Measurements from ENCODE around the gene PCYT1A. TPM values are rescaled to one million over a fixed set of nuclear protein-coding genes. Genes with fewer than 3 reads are reported as not detected.

PCYT1A gene
- total and polyA plus RNA-seq, 12 donors = 20.8 to 111 (median 73.9) TPM

- TF ChIP-seq POLR2A (IDR thresholded peaks at IDR 0.05) (no peak), CTCF (IDR thresholded peaks at IDR 0.05) (no peak)
- WGBS, 4 donors = 46 to 65% (median 52%) methylated on average over 5 of the region's 5 CpGs
- peaks cover 7 to 16% of the 10 kb centered on the region in 2 donors for H3K4me1 ChIP-seq (replicated peaks in 1 of 2)
- H3K36me3 ChIP-seq (replicated peaks in 1 of 2) = peaks cover 0 to 6% of the 10 kb centered on the region in 2 donors
- intact Hi-C loops (cut with DNase I) = no loop called here
- no peaks in the 10 kb centered on the region for H3K27me3 ChIP-seq
- no peak overlapping the region for H3K4me3 ChIP-seq
- DNase-seq = peak in 3 of 7 donors; percentile 40 to 51 (median 49)
- no peak overlapping the region for H3K27ac ChIP-seq
- no peaks in the 10 kb centered on the region for H3K9me3 ChIP-seq (replicated peaks in 1 of 3)
These were observed 12.9 kb downstream of the PCYT1A start for GRCh38 chr3:196274585-196274984.

- TF ChIP-seq CTCF (IDR thresholded peaks at IDR 0.05) (no peak), POLR2A (IDR thresholded peaks at IDR 0.05) (no peak)
- Histone ChIP-seq H3K27me3 (no peaks in the 10 kb centered on the region), H3K36me3 (replicated peaks in 1 of 2) (peaks cover 0 to 14% of the 10 kb centered on the region in 2 donors), H3K9me3 (replicated peaks in 1 of 3) (no peaks in the 10 kb centered on the region), H3K4me1 (replicated peaks in 1 of 2) (peaks cover 7% of the 10 kb centered on the region in 2 donors), H3K27ac (no peak overlapping the region), H3K4me3 (no peak overlapping the region)
- WGBS, 4 donors = 97 to 99% (median 98%) methylated on average over 5 to 12 of the region's 12 CpGs
- DNase-seq = no peak
- intact Hi-C loops (cut with DNase I) = no loop called here
These were observed 13.9 kb downstream of the PCYT1A start for GRCh38 chr3:196273655-196274054.

GRCh38 chr3:196272826-196273225 is 14.7 kb downstream of the PCYT1A start:
- TF ChIP-seq CTCF (IDR thresholded peaks at IDR 0.05) (no peak), POLR2A (IDR thresholded peaks at IDR 0.05) (no peak)
- Histone ChIP-seq H3K27ac (no peak overlapping the region), H3K27me3 (no peaks in the 10 kb centered on the region), H3K9me3 (replicated peaks in 1 of 3) (no peaks in the 10 kb centered on the region), H3K4me1 (replicated peaks in 1 of 2) (peaks cover 7 to 10% of the 10 kb centered on the region in 2 donors), H3K4me3 (no peak overlapping the region), H3K36me3 (replicated peaks in 1 of 2) (peaks cover 0 to 14% of the 10 kb centered on the region in 2 donors)
- 92 to 99% (median 98%) methylated on average over 6 to 14 of the region's 14 CpGs for WGBS, 4 donors
- intact Hi-C loops (cut with DNase I) = no loop called here
- no peak for DNase-seq

GRCh38 chr3:196270499-196270898 is 17.0 kb downstream of the PCYT1A start:
- H3K4me3 ChIP-seq = no peak overlapping the region
- intact Hi-C loops (cut with DNase I) = no loop called here
- H3K27ac ChIP-seq = no peak overlapping the region
- H3K4me1 ChIP-seq (replicated peaks in 1 of 2) = peaks cover 7 to 10% of the 10 kb centered on the region in 2 donors
- no peak for TF ChIP-seq CTCF (IDR thresholded peaks at IDR 0.05)
- no peak for TF ChIP-seq POLR2A (IDR thresholded peaks at IDR 0.05)
- H3K9me3 ChIP-seq (replicated peaks in 1 of 3) = no peaks in the 10 kb centered on the region
- peaks cover 0 to 33% of the 10 kb centered on the region in 2 donors for H3K36me3 ChIP-seq (replicated peaks in 1 of 2)
- WGBS, 4 donors = 95 to 98% (median 96%) methylated on average over 5 of the region's 5 CpGs
- no peak for DNase-seq
- H3K27me3 ChIP-seq = no peaks in the 10 kb centered on the region
